Measurements from ENCODE around the gene CCL27. TPM values are rescaled to one million over a fixed set of nuclear protein-coding genes. Genes with fewer than 3 reads are reported as not detected.

The CCL27 gene
- total RNA-seq, 1 experiment from 2014 or later = 0.68 TPM

DNA sequence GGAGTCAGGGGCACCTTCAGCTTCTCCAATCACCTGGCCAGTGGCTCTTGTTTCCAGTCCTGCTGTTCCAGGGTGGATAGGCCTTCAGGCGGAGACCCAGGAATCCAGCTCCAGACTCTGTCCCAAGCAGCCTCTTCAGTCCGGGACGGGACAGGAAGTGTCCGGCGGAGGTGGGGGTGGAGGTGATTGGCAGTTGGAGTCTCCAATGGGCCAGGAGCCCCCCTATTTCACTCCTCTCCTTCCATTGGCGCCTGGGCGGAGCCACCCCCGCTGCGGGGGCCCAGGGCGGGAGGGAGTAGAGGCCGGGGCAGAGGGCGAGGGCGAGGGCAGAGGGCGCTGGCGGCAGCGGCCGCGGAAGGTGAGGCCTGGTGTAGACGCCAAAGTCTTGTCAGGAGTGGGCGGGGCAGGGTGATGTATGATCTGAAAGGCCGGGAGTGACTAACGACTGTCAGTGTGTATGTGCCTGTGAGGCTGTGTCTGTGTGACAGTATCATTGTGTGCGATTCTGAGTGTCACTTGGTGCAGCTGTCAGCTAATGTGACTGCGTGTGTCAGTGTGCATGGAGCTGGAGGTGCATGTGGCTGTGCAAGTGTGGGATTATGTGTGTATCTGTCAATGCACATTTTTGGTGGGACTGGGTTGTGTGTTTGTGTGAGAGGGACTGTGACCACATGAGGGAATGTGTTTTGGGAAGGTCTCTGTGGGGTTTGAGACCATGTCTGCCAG is 10.4 kb downstream of the CCL27 start, which contains the start of gene IL11RA (continued):
- TF ChIP-seq FOXJ3 (CRISPR knock-in tag; IDR thresholded peaks at IDR 0.05; ENCODE audit: borderline replicate concordance) (no peak), PRRX2 (CRISPR knock-in tag; IDR thresholded peaks at IDR 0.05) (no peak; the same call in 1 of the 2 replicates), ZNF423 (CRISPR knock-in tag; IDR thresholded peaks at IDR 0.05) (no peak), TCF7 (CRISPR knock-in tag; IDR thresholded peaks at IDR 0.05; ENCODE audit: low read depth) (no peak), ZNF281 (CRISPR knock-in tag; IDR thresholded peaks at IDR 0.05) (no peak), ELF4 (CRISPR knock-in tag; IDR thresholded peaks at IDR 0.05; ENCODE audit: low read depth) (no peak), CREB1 (CRISPR knock-in tag; IDR thresholded peaks at IDR 0.05) (no peak), GABPB1 (CRISPR knock-in tag; IDR thresholded peaks at IDR 0.05) (peak; percentile 63), ZBTB21 (CRISPR knock-in tag; IDR thresholded peaks at IDR 0.05; ENCODE audit: borderline replicate concordance) (0 out of 2 replicates have a peak, but pooled peaks have one; percentile 47), RELA (CRISPR knock-in tag; IDR thresholded peaks at IDR 0.05; ENCODE audit: borderline replicate concordance) (no peak), CDX4 (CRISPR knock-in tag; IDR thresholded peaks at IDR 0.05; ENCODE audit: borderline replicate concordance) (no peak), SMAD3 (CRISPR knock-in tag; IDR thresholded peaks at IDR 0.05; ENCODE audit: borderline replicate concordance) (no peak; the same call in 1 of the 2 replicates), GTF2I (CRISPR knock-in tag; conservative IDR thresholded peaks at IDR 0.05) (no peak), FOXP4 (CRISPR knock-in tag; IDR thresholded peaks at IDR 0.05) (0 out of 2 replicates have a peak, but pooled peaks have one; percentile 22), JAZF1 (CRISPR knock-in tag; IDR thresholded peaks at IDR 0.05) (no peak), ZNF396 (CRISPR knock-in tag; IDR thresholded peaks at IDR 0.05; ENCODE audit: borderline replicate concordance) (no peak), SP1 (CRISPR knock-in tag; conservative IDR thresholded peaks at IDR 0.05) (peak; percentile 87), ETV6 (CRISPR knock-in tag; IDR thresholded peaks at IDR 0.05) (no peak)
- TF ChIP-seq, protein P1, sequence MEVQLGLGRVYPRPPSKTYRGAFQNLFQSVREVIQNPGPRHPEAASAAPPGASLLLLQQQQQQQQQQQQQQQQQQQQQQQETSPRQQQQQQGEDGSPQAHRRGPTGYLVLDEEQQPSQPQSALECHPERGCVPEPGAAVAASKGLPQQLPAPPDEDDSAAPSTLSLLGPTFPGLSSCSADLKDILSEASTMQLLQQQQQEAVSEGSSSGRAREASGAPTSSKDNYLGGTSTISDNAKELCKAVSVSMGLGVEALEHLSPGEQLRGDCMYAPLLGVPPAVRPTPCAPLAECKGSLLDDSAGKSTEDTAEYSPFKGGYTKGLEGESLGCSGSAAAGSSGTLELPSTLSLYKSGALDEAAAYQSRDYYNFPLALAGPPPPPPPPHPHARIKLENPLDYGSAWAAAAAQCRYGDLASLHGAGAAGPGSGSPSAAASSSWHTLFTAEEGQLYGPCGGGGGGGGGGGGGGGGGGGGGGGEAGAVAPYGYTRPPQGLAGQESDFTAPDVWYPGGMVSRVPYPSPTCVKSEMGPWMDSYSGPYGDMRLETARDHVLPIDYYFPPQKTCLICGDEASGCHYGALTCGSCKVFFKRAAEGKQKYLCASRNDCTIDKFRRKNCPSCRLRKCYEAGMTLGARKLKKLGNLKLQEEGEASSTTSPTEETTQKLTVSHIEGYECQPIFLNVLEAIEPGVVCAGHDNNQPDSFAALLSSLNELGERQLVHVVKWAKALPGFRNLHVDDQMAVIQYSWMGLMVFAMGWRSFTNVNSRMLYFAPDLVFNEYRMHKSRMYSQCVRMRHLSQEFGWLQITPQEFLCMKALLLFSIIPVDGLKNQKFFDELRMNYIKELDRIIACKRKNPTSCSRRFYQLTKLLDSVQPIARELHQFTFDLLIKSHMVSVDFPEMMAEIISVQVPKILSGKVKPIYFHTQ (CRISPR knock-in tag; IDR thresholded peaks at IDR 0.05) = no peak
- TF ChIP-seq, protein P2, sequence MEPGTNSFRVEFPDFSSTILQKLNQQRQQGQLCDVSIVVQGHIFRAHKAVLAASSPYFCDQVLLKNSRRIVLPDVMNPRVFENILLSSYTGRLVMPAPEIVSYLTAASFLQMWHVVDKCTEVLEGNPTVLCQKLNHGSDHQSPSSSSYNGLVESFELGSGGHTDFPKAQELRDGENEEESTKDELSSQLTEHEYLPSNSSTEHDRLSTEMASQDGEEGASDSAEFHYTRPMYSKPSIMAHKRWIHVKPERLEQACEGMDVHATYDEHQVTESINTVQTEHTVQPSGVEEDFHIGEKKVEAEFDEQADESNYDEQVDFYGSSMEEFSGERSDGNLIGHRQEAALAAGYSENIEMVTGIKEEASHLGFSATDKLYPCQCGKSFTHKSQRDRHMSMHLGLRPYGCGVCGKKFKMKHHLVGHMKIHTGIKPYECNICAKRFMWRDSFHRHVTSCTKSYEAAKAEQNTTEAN (CRISPR knock-in tag; IDR thresholded peaks at IDR 0.05) = no peak
- TF ChIP-seq, protein P3, sequence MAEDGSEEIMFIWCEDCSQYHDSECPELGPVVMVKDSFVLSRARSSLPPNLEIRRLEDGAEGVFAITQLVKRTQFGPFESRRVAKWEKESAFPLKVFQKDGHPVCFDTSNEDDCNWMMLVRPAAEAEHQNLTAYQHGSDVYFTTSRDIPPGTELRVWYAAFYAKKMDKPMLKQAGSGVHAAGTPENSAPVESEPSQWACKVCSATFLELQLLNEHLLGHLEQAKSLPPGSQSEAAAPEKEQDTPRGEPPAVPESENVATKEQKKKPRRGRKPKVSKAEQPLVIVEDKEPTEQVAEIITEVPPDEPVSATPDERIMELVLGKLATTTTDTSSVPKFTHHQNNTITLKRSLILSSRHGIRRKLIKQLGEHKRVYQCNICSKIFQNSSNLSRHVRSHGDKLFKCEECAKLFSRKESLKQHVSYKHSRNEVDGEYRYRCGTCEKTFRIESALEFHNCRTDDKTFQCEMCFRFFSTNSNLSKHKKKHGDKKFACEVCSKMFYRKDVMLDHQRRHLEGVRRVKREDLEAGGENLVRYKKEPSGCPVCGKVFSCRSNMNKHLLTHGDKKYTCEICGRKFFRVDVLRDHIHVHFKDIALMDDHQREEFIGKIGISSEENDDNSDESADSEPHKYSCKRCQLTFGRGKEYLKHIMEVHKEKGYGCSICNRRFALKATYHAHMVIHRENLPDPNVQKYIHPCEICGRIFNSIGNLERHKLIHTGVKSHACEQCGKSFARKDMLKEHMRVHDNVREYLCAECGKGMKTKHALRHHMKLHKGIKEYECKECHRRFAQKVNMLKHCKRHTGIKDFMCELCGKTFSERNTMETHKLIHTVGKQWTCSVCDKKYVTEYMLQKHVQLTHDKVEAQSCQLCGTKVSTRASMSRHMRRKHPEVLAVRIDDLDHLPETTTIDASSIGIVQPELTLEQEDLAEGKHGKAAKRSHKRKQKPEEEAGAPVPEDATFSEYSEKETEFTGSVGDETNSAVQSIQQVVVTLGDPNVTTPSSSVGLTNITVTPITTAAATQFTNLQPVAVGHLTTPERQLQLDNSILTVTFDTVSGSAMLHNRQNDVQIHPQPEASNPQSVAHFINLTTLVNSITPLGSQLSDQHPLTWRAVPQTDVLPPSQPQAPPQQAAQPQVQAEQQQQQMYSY (CRISPR knock-in tag; IDR thresholded peaks at IDR 0.05) = peak; percentile 56; the same call in 1 of the 2 replicates
- TF ChIP-seq, protein P4, sequence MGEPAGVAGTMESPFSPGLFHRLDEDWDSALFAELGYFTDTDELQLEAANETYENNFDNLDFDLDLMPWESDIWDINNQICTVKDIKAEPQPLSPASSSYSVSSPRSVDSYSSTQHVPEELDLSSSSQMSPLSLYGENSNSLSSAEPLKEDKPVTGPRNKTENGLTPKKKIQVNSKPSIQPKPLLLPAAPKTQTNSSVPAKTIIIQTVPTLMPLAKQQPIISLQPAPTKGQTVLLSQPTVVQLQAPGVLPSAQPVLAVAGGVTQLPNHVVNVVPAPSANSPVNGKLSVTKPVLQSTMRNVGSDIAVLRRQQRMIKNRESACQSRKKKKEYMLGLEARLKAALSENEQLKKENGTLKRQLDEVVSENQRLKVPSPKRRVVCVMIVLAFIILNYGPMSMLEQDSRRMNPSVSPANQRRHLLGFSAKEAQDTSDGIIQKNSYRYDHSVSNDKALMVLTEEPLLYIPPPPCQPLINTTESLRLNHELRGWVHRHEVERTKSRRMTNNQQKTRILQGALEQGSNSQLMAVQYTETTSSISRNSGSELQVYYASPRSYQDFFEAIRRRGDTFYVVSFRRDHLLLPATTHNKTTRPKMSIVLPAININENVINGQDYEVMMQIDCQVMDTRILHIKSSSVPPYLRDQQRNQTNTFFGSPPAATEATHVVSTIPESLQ (CRISPR knock-in tag; IDR thresholded peaks at IDR 0.05) = no peak
